NCI-H446 treated with DMSO at 0.1 percent for 48 hours (cell line): Measurements from ENCODE around the gene GGCT.
"Not testable (repeated sequence)": the region's sequence is repeated elsewhere in the genome, so short reads cannot be mapped to it uniquely, and the experiment has no call there.

ENCODE experiments used
- DNase-seq: peaks from one replicate; lab custom pipeline; 2025; lab: John Stamatoyannopoulos, UW

The GGCT gene, protein sequence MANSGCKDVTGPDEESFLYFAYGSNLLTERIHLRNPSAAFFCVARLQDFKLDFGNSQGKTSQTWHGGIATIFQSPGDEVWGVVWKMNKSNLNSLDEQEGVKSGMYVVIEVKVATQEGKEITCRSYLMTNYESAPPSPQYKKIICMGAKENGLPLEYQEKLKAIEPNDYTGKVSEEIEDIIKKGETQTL

DNA sequence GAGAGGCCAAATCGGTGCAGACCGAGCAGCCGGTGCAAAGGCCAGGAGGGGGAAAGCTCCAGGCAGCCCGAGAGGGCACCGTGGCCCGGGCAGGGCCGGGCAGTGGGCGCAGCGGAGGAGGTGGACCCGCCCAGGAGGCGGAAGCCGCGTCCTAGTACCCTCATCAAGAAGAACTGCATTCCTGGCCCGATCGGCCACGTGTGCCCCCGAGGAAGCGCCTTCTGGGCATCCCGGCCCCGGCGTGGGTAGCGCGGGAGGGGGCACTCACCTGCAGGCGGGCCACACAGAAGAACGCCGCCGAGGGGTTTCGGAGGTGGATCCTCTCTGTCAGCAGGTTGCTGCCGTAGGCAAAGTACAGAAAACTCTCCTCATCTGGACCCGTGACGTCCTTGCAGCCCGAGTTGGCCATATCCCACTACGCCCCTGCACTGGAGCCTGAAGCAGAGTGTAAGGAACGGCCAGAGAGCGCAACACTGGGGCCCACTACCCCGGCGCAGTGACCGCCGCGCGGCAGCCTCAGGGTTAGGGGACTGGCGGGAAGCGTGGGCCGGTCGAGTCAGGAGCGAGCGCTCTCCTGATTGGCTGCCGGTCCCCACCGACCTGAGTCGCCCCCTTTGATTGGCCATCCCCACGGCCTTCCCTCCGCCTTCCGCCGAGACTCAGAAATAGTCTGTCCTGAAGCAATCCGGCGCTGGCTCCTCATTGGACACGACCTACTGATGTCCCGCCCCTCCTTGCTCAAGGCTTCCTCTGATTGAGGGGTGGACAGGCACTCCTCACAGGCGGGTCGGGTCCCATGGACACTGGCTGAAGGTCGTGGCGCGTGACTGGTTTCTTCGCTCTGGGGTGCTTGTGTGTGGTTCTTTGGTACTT lies at the start of gene GGCT:
Gene GGCT (minus strand): TSS at position 529 of the 873 bp plus-strand sequence. CDS start 120 bp downstream, at position 409.
- peak; percentile 98 for DNase-seq

DNA sequence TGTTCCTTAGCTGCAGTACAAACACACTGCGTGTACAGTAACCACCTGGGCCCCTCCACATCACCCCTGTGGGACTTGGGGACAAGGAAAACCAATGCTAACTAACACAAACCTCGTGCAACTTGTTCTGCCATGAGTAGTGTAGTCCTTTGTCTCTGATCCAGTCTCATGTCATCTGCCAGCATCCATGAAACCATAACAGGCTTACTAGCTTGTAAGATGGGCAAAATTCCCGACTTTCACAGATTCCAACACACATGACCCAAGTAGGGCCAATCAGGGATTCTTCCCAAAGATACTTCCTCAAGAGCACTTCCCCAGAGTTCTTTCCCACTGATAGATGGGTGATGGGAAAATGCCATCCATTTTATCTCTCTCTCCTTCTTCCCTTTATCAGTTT lies 48.9 kb upstream of the GGCT start:
- no peak for DNase-seq

DNA sequence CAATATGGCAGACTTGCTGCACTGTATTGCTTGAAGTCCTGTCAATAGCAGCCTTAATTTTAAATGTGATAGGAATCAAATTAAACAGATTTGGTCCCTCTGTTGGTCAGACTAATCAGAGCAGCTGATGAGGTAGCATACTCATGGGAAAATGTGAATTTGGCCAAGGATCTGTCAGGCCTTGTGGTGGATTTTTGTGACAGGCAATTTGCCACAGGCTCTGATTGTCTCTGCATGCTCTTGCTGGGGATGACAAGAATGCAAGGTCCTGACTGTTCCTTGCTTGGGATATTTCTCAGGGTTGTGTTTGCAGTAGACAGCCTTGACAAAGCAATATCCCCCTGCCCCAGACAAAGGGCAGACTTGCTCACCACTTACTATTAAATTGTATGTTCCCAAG lies 48.5 kb upstream of the GGCT start:
- no peak for DNase-seq

DNA sequence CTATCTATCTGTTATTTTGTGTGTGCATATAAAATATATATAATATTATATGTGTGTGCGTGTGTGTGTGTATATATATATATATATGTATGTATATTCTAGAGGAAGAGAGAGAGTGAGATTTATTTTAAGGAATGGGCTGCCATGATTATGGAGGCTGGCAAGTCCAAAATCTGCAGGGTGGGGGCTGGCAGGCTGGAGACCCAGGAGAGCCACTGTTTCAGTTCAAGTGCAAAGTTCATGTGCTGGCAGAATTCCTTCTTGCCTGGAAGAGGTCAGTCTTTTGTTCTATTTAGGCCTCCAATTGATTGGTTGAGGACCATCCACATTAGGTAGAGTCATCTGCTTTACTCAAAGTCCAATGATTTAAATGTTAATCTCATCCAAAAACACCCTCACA lies 47.7 kb upstream of the GGCT start:
- no peak for DNase-seq

DNA sequence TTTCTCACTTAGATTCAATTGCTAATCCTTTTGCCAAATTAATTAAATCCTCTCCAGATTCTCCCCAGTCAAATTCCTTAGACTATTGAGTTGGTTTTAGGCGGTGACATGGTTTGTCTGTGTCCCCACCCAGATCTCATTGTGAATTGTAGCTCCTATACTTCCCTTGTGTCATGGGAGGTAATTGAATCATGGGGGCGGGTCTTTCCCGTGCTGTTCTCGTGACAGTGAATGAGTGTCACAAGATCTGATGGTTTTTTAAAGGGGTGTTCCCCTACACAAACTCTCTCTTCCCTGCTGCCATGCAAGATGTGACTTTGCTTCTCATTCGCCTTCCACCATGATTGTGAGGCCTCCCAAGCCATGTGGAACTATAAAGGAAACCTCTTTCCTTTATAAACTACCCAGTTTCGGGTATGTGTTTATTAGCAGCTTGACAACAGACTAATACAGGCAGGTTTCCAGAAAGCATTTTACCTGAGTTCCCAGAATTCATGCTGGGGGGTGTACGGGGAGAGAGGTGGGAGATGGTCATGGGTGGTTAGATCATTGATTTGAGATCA lies 45.4 kb upstream of the GGCT start:
- no peak for DNase-seq

DNA sequence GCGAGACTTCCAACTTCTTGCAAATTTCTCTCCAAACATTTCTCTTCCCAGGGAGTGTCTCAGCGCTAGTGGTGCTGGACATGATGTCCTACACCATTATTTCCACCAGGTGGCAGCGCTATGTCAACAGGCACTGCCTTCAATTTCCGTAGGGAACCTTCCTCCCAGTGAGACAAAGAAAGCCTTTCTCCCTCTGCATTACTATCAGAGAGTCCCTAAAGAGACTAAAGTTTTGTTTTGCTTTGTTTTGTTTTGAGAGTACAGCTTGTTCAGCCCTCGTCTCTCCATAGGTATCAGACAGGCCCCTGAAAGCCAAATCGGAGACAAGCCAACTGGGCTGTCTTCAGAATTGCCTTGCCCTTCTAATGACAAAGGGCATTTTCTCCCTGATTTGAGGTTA lies 44.2 kb upstream of the GGCT start:
- peak; percentile 30 for DNase-seq

DNA sequence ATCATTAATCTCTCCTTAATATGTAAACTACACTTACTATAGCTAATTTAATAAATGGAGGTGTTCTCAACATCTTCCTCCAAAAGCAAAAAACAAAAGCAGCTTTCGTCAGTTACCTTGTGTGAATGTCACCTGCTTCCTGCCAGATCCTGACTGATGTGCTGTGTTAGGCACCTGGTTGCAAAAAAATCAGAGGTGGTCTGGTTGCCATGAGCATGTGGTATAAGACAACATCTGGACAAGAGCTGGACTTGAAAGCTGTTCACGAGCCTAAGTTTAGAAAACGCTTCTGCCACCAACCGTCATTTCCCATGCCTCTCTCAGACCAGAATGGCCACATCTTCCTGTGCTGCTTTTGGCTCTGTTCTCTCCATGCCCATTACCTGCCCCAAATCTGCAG lies 42.0 kb upstream of the GGCT start:
- no peak for DNase-seq

DNA sequence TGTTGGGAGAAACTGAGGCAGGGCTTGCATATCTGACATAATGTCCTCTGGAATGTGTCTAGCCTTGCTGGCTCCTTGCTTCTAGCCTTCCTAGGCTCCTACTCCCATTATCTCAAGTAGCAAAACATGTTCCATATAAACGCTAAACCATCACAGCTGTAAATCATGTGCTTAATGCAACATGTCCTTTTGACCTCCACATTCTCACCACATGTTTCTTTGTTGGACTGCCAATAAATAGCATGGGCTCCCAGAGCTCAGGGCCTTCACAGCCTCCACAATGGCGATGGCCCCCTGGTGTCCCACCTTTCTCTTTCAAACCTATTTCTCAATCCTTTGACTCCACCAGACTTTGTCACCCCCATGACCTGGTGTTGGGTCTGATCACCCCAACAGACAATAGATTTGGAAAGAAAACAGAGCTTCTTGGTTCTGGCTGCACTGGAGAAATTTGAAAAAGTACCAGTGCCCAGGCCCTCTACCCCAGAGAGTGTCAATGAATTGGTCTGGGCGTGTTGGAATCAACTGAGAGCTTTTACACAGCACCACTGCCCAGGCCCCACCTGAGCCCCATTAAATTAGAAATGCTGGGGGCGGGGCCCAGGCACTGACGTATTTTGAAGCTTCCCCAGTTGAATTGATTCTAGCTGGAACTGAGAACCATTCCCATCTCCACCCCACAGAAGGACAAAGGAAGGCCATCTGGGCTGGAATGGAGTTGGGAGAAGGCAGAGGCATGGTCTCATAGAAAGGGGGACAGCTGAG lies 41.3 kb upstream of the GGCT start:
- DNase-seq = no peak

DNA sequence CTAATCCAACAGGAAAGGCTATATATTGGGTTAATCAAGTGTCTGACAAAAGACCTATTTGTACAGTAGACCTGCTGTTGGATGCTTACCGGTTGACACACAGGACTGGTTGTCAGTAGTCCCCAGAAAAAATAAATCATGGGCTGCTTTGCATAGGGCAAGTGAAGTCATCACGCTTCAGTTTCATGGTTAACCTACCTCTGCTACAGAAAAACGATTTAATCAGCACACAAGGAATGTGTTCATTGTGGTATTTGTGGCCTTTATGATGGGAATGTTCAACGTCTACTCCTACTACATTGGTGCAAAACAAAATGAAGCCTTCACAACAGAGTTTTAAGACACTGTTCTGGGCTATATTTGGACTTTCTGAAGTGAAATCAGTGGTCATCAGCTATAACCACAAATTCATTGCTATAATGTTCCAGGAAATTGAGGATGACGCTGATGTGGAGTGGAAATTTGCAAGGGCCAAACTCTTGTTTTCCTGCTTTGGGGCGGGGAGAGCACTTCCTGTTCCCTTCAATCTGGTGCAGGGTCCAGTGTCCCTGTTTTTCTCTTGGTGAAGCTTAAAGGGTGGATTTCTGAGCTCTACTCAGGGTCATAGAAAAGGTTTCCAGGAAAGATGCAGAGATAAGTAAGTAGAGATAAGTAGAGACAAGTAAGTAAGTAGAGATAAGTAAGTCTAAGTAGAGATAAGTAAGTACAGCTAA lies 39.3 kb upstream of the GGCT start:
- no peak for DNase-seq

DNA sequence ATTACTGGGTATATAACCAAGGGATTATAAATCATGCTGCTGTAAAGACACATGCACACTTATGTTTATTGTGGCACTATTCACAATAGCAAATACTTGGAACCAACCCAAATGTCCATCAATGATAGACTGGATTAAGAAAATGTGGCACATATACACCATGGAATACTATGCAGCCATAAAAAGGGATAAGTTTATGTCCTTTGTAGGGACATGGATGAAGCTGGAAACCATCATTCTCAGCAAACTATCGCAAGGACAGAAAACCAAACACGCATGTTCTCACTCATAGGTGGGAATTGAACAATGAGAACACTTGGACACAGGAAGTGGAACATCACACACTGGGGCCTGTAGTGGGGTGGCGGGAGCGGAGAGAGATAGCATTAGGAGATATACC lies 38.5 kb upstream of the GGCT start:
- not testable (repeated sequence) for DNase-seq

DNA sequence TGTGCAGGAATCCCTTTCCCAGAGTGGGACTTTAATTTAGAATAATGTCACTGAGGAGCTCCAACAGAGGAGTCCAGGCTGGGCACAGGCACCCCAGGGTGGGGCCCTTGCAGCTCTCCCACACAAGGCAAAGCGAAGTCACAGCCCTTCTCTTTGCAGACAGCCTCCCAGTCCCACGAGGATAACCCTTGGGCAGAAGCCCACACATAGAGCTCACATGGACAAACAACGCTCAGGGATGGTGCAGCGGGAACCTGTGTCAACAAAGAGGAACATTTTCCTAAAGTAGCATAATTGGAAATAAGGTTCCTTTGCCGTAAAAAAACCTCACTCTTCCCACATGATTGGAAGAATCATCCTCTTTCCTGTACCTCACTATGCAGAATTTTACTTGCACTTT lies 29.3 kb upstream of the GGCT start:
- no peak for DNase-seq

DNA sequence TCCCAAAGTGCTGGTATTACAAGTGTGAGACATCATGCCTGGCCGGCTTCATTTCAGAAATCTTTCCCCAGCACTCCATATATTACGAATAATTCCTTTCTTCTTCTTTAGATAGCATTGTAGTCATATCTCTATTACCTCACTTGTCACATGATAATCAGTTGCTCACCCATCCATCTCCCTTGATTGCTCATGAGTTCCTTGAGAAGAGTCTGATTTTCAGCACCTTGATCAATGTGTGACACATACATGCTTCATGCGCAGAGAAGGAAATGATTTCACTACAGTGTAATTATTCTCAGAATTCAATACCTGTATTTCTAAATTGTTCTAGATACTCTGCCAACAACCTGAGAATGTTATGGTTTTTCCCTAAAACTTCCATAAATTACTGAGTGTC lies 26.7 kb upstream of the GGCT start:
- DNase-seq = no peak

DNA sequence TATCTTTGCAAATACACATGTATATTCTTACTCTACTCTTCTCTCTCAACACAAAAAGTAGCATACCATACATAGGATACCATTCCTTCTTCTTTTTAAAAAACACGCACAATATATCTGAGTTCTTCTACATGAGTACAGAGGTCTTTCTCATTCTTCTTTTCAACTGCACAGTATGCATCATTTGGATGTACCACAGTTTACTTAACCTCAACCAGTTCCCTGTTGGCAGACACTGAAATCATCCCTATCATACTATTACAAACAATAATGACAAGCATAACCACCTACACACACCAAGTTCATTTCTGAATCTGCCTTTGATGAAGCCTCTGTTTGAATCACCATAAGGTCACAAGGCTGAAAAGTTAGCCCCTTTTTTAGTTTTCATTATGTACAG lies 25.7 kb upstream of the GGCT start:
- no peak for DNase-seq

DNA sequence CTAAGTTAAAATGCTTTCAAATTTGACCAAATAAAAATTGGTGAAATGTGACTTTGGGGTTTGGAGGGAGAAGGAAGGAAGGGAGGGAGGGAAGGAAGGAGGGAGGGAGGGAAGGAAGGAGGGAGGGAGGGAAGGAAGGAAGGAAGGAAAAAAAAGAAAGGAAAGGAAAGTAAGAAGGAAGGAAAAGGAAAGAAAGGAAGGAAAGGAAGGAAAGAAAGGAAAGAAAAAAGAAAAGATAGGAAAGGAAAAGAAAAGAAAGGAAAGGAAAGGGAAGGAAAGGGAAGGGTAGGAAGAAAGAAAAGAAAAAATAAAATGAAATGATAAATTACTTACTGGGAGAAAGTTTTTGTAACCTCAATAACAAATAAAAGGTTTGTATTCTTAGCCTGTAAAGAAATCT lies 24.1 kb upstream of the GGCT start:
- DNase-seq = no peak

DNA sequence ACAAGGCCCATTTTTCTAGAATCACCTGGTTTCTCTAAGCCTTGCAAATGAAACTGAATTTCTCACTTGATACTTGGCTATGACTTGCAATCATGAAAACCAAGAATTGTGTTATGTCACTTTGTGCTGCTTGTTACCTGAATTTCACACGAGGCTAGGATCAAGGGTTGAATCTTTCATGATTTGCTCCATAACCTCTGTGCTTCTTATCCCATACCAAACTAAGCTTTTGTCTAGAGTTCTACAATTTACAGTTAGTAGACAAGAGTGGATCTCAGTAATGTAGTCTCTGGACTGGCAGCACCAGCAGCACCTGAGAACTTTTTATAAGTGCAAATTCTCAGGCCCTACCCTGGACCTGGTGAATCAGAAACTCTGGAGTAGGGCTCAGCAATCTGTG lies 22.7 kb upstream of the GGCT start:
- DNase-seq = not testable (repeated sequence)

DNA sequence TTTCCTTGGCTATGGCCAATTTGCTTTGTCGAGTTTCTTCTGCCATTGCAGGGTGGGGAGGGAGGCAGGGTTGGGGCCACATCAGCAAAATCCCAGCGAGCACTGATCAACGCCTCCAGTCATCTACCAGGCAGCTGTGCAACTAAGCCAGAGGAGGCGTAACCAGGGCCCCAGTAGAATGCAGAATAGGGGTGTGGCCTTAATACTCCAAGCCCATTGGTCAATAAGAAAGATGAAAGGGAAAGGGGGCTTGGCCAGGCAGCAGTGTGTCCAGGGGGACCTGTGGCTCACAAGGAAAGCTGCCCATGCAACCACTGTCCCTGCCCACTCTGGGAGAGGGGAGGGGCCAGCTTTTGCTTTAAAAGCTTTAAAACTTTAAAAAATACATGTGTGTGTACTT lies 21.5 kb upstream of the GGCT start:
- no peak for DNase-seq

DNA sequence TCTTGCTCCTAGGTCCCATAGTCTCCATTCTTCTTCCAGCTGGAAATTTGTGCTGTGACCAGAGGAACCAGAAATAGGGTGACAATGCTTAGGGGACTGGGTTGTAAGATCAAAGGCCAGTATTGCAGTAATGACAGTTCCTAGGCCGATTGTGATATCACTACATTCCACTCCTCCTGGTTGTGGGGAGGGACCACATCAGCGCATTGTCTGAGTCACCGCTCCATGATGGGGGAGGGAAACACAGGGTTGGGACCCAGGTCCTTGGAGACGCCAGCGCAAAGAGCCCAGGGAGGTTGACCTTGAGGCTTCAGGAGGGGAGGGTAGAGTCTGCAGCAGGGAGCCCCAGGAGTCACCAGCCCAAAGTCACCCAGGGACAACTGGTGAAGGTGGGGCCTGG lies 20.8 kb upstream of the GGCT start:
- DNase-seq = no peak

DNA sequence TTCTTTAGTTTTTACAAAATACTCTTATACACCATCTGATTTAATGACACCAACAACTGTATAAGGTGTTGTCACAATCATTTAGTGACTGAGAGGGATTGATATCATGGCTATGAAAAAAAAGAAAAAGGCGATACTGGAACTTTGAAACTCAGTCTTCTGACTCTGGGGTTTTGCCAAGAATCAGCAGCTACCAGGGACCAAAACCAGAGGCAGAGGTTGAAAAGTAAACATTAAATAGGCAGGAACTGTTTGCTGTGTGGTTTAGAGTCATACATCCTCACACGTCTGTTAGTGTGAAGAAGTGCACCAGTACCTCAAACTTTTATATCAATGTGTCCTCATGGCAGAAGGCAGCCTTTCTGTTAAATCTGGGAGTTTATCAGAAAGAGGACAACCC lies 19.9 kb upstream of the GGCT start:
- DNase-seq = no peak

DNA sequence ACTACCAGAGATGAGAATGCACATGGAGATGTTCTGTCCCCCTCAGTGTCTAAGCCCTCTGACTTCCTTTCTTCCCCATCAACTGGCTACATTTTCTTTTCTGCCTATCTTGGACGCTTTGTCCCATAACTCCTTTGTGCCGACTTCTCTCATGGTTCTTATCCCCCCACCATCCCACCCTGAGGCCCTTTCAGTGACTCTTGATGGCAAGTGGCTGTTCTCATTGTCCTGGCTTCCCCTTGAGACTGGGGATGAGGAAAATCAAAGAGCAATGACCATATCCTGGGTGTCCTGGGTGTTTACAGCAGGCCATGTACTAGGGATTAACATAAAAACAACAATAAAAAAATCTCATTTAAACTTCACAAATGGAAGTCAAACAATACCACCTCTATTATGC lies 18.8 kb upstream of the GGCT start:
- DNase-seq = no peak

DNA sequence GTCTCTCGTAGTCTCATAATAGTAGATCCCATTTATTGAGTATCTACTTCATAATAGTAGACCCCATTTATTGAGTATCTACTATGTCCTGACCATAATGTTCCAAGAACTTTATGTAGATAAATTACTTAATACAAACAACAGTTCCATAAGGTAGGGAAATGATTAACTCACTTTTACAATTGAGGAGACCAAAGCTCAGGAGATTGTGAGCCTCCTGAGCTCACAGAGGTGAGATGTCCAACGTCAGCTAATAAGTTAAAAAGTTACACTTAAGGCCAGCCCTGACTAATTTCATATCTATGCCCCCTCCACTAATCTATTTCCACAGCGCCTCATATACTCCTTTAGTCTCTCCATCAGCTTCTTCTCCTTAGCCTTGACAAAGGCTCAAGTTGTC lies 17.5 kb upstream of the GGCT start:
- DNase-seq = no peak

DNA sequence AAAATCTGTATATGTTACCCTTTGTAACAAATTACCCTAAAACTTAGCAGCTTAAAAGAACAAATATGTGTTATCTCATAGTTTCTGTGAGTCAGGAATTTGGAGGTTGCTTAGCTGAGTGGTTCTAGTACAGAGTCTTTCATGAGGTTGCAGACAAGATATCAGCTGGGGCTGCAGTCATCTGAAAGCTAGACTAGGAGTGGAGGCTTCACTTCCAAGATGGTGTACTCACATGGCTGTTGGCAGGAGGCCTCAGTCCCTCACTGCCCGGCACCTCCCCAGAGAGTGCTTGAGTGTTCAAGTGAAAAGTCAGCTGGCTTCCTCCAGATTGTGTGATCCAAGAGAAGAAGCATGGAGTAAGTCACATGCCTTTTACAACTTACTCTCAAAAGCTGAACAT lies 16.9 kb upstream of the GGCT start:
- no peak for DNase-seq

DNA sequence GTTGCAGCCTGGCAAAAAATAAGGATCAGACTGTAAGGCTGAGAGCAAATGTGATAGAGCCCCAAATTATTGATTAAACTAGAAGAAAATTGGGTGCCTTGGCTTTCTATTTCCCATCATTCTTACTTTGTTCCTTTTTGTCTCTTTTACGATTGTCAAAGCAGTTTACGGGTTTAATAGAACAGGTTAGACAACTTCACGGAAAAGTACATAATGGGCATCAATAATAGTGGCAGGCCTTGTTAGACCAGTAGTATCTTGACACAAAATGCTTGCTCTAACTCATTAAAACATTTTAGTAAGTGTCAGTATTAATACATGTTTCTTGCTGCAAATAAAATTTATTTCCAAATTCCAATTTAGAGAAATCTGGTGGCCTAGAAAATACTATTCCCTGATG lies 14.5 kb upstream of the GGCT start:
- DNase-seq = no peak
